Left ventricle myocardium inferior (tissue), 1 donor: ENCODE results near the gene KCNG2. TPM values are rescaled to one million over a fixed set of nuclear protein-coding genes. Genes with fewer than 3 reads are reported as not detected.

ENCODE experiments used
- DNase-seq: peaks from one replicate; pipeline ENCODE4 v3.0.0-alpha.2; 2020
- H3K27ac ChIP-seq: fragments of 200-600 bp; replicated peaks from 2 replicates; pipeline ENCODE4 v1.8.0; 2021
- H3K27me3 ChIP-seq: fragments of 200-600 bp; 2 replicates; pipeline ENCODE4 v1.8.0; 2021; ENCODE audit warnings: low read depth
- H3K36me3 ChIP-seq: fragments of 200-600 bp; 2 replicates; pipeline ENCODE4 v1.8.0; 2021
- H3K4me1 ChIP-seq: fragments of 200-600 bp; 2 replicates; pipeline ENCODE4 v1.8.0; 2021
- H3K4me3 ChIP-seq: fragments of 200-600 bp; 2 replicates; pipeline ENCODE4 v1.8.0; 2021; ENCODE audit warnings: mild to moderate bottlenecking, moderate library complexity
- H3K9me3 ChIP-seq: fragments of 200-600 bp; replicated peaks from 2 replicates; pipeline ENCODE4 v1.8.0; 2021
- intact Hi-C: fragments of 100-400 bp; cut with micrococcal nuclease; formaldehyde crosslinking; loops from one replicate; pipeline ENCODE4 v1.11.0; 2022
- total RNA-seq: library from RNA; stranded (reverse); fragmentation: NEBNext Ultra II Directional; extraction: Animal tissue kit (Norgen Biotek cat#: 25700); gene quantifications from one replicate; pipeline ENCODE4 v1.2.1, GENCODE V29; 2021
- TF ChIP-seq, protein P1 (sequence below): fragments of 200-600 bp; IDR thresholded peaks from 2 replicates; pipeline ENCODE4 v1.8.0; 2021; ENCODE audit warnings: antibody characterized with exemption, mild to moderate bottlenecking, borderline replicate concordance
- donor health status: DM: no; HTN: yes; CAD: no; lungs with severe emphysema.

KCNG2 gene
- total RNA-seq, 1 donor from 2014 or later: not detected

DNA sequence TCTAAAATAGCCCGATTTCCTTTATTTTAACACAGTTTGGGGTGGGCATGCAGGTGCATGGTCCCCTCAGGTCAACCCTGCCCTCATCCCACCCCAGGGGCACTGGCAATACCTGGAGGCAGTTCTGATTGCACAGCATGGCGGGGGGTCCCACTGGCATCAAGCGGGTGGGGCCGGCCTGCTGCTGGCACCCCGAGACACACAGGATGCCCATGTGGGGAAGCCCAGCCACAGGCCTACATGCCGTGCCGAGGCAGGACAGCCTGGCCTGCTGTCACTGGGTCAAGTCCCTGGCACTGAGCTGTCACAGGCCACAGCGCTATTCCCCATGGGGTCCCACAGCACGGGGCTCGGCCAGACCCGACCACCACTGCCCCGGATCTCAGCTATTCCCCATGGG lies 11.9 kb upstream of the KCNG2 start:
- H3K4me1 ChIP-seq: peaks cover 10% of the 10 kb centered on the region
- H3K27me3 ChIP-seq: peaks cover 85% of the 10 kb centered on the region
- H3K9me3 ChIP-seq: no peaks in the 10 kb centered on the region
- intact Hi-C loops: no loop called here
- H3K27ac ChIP-seq: no peak overlapping the region
- H3K4me3 ChIP-seq: no peak overlapping the region
- no peak for DNase-seq
- TF ChIP-seq, protein P1, sequence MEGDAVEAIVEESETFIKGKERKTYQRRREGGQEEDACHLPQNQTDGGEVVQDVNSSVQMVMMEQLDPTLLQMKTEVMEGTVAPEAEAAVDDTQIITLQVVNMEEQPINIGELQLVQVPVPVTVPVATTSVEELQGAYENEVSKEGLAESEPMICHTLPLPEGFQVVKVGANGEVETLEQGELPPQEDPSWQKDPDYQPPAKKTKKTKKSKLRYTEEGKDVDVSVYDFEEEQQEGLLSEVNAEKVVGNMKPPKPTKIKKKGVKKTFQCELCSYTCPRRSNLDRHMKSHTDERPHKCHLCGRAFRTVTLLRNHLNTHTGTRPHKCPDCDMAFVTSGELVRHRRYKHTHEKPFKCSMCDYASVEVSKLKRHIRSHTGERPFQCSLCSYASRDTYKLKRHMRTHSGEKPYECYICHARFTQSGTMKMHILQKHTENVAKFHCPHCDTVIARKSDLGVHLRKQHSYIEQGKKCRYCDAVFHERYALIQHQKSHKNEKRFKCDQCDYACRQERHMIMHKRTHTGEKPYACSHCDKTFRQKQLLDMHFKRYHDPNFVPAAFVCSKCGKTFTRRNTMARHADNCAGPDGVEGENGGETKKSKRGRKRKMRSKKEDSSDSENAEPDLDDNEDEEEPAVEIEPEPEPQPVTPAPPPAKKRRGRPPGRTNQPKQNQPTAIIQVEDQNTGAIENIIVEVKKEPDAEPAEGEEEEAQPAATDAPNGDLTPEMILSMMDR: no peak
- no peaks in the 10 kb centered on the region for H3K36me3 ChIP-seq

DNA sequence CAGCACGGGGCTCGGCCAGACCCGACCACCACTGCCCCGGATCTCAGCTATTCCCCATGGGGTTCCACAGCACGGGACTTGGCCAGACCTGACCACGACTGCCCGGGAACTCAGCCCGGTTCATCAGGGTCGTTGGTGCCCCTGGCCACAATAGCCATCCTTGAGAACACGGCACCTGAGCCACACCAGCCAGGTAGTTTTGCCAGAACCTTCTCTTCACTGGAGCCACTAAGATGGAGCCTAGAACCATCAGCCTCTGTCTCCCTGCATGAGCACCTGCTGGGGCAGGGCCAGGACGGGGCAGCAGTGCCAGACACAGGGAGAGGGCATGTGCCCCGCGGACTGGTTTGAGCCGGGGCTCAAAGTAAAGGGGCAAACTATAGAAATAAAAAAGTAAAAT lies 11.4 kb upstream of the KCNG2 start:
- intact Hi-C loops: no loop called here
- H3K4me3 ChIP-seq: no peak overlapping the region
- no peaks in the 10 kb centered on the region for H3K36me3 ChIP-seq
- TF ChIP-seq, protein P1: no peak
- no peak for DNase-seq
- peaks cover 10% of the 10 kb centered on the region for H3K4me1 ChIP-seq
- H3K27ac ChIP-seq: no peak overlapping the region
- no peaks in the 10 kb centered on the region for H3K9me3 ChIP-seq
- peaks cover 90% of the 10 kb centered on the region for H3K27me3 ChIP-seq

DNA sequence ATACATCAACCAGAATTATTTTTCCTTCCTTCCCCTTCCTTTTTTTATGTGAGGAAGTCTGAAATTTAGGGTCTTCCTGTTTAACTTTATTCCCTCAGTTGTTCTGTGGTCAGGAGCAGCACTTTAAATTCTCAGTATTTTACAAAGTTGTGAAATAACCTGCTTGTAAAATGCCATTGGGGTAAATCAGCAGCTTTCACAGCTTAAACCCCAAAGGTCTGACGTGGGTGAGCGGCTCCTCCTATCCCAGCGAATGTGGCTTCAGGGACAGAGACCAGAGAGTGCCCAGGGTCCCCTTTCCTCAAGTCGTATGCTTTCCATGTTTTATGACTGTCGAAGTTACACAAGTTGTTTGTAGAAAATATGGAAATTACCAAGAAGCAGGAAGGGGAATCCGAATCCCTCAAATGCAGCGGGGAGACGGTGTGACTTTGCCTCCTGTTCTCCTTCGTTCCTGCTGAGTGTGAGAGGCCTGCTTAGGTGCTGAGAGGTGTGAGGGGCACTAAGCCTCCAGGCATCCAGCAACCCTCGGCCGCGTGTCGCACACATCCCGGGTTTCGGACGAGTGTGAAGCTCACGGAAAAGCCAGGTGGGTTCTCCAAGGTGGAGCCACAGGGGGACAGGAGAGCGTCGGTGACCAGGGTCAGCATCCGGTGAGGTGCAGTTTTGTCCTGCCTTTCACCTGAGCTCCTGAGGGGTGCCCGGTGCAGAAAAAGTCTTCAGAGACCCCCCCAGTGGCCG lies 10.8 kb upstream of the KCNG2 start:
- H3K27ac ChIP-seq: no peak overlapping the region
- H3K27me3 ChIP-seq: peaks cover 96% of the 10 kb centered on the region
- H3K4me1 ChIP-seq: peaks cover 11% of the 10 kb centered on the region
- TF ChIP-seq, protein P1: no peak
- no peak for DNase-seq
- intact Hi-C loops: no loop called here
- H3K36me3 ChIP-seq: no peaks in the 10 kb centered on the region
- H3K9me3 ChIP-seq: no peaks in the 10 kb centered on the region
- H3K4me3 ChIP-seq: no peak overlapping the region

DNA sequence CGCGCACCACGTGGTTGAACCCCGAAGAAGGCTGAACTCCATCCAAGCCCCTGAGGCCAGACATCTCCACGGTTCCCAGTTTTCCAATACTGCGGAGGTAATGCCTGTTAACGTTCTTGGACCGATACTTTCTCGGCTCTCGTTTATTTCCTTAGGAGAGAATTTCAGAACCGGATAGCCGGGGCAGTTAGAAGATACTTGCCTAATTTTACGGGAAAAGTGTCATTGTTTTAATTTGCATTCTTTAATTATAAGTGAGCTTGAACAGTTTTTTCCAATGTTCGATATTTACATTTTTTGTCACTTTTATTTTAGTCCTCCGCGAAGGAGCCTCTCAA lies 10.2 kb upstream of the KCNG2 start:
- TF ChIP-seq, protein P1: no peak
- H3K4me1 ChIP-seq: peaks cover 13% of the 10 kb centered on the region
- H3K27me3 ChIP-seq: peaks cover 98% of the 10 kb centered on the region
- DNase-seq: no peak
- no peaks in the 10 kb centered on the region for H3K9me3 ChIP-seq
- H3K36me3 ChIP-seq: no peaks in the 10 kb centered on the region
- intact Hi-C loops: no loop called here
- H3K27ac ChIP-seq: no peak overlapping the region
- H3K4me3 ChIP-seq: peak overlapping the region; percentile 56

DNA sequence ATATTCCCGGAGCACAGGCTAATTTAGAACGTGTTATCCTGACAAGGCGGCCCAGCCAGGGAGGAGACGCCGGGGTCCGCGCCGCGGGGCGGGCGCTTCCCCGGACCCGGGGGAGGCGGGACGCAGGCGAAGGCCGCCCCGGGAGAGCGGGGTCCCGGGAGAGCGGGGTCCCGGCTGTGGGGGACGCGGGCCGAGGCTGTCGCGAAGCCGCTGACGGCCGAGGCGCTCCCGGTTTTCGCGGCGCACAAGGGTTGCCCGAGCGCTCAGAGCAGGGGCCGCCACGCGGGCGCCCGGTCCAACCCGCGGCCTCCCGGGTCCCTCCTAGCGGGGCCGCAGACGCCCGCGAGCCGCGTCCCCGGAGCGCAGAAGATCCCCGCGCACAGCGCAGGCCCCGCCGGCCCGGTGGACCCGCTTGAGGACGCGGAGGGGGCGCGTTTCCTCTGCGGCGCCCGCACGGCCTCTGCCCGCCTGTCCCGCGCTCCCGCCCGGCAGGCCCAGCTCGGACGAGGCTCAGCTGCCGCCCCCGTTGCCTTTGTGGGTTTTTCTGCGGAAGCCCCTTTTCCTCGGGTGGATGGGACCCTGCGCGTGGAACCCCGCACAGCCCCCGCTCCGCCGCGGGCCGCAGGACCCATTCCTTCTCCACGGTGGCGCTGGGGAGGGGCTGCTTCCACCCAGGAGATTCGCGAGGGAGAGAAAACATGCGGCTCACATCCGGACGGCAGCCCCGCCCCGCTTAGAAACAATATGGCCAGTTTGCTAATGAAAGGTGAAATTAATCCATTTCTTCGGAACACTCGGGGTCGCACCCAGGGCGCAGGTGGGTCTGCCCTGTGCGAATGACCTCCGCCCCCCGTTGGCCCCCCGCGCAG lies 9.6 kb upstream of the KCNG2 start:
- Histone ChIP-seq H3K36me3 (no peaks in the 10 kb centered on the region), H3K4me1 (peaks cover 13% of the 10 kb centered on the region), H3K4me3 (peak overlapping the region; percentile 56), H3K27ac (no peak overlapping the region), H3K27me3 (peaks cover 98% of the 10 kb centered on the region), H3K9me3 (no peaks in the 10 kb centered on the region)
- TF ChIP-seq, protein P1: no peak
- DNase-seq: no peak
- intact Hi-C loops: no loop called here
